Right kidney (tissue), 1 donor: ENCODE measurements around the gene FAM53B.

ENCODE experiments used
- DNase-seq: peaks from one replicate; pipeline ENCODE4 v3.0.0-alpha.2; 2016

FAM53B gene

GRCh38 chr10:124710266-124710881, 33.8 kb downstream of the FAM53B start:
- no peak for DNase-seq

GRCh38 chr10:124709861-124710260, 34.3 kb downstream of the FAM53B start:
- DNase-seq, result no peak

GRCh38 chr10:124708922-124709520, 35.2 kb downstream of the FAM53B start:
- DNase-seq, result no peak

GRCh38 chr10:124708246-124708779, 35.9 kb downstream of the FAM53B start:
- peak; percentile 58 for DNase-seq

GRCh38 chr10:124707551-124707950, 36.6 kb downstream of the FAM53B start:
- DNase-seq, result no peak

GRCh38 chr10:124707144-124707467, 37.1 kb downstream of the FAM53B start:
- DNase-seq, result no peak

- DNase-seq, result no peak
These were observed 37.6 kb downstream of the FAM53B start for GRCh38 chr10:124706462-124707143.

GRCh38 chr10:124705817-124706461, 38.2 kb downstream of the FAM53B start:
- DNase-seq, result no peak

GRCh38 chr10:124705381-124705740, 38.8 kb downstream of the FAM53B start:
- DNase-seq, result no peak

GRCh38 chr10:124704428-124705380, 39.5 kb downstream of the FAM53B start:
- DNase-seq, result no peak

GRCh38 chr10:124703778-124704427, 40.3 kb downstream of the FAM53B start:
- no peak for DNase-seq

- no peak for DNase-seq
These were observed 40.8 kb downstream of the FAM53B start for GRCh38 chr10:124703372-124703771.

GRCh38 chr10:124701881-124702656, 42.1 kb downstream of the FAM53B start:
- DNase-seq, result no peak

GRCh38 chr10:124701435-124701834, 42.7 kb downstream of the FAM53B start:
- no peak for DNase-seq

GRCh38 chr10:124701038-124701365, 43.2 kb downstream of the FAM53B start:
- no peak for DNase-seq

GRCh38 chr10:124700293-124701037, 43.7 kb downstream of the FAM53B start:
- DNase-seq, result no peak

- no peak for DNase-seq
These were observed 44.5 kb downstream of the FAM53B start for GRCh38 chr10:124699471-124700292.

GRCh38 chr10:124698545-124699469, 45.4 kb downstream of the FAM53B start:
- no peak for DNase-seq
